Uterus (tissue), 4 donors: ENCODE measurements around the gene CHST10. TPM values are rescaled to one million over a fixed set of nuclear protein-coding genes. Genes with fewer than 3 reads are reported as not detected.

ENCODE experiments used
- DNase-seq, 2 donors: peaks; one replicate each; pipeline ENCODE4 v3.0.0-alpha.2; 2019 to 2020
- H3K27ac ChIP-seq, 2 donors: fragments of 200-600 bp; sonication (generic); 1 replicate in 1 of 2; 2 replicates in 1 of 2; pipeline ENCODE4 v1.5.1; 2016 to 2018
- H3K27me3 ChIP-seq, 2 donors: fragments of 200-600 bp; sonication (generic); one replicate each; pipeline ENCODE4 v1.5.1; 2018 to 2019; ENCODE audit warnings: control low read depth in 1 of 2
- H3K36me3 ChIP-seq, 2 donors: fragments of 200-600 bp; sonication (generic); one replicate each; pipeline ENCODE4 v1.5.1; 2019; ENCODE audit warnings: control low read depth in 1 of 2
- H3K4me1 ChIP-seq, 2 donors: fragments of 200-600 bp; sonication (generic); one replicate each; pipeline ENCODE4 v1.5.1; 2018 to 2019; ENCODE audit warnings: control low read depth in 1 of 2
- H3K4me3 ChIP-seq, 2 donors: fragments of 200-600 bp; sonication (generic); 1 replicate in 1 of 2; 2 replicates in 1 of 2; pipeline ENCODE4 v1.5.1; 2018 to 2019; ENCODE audit warnings: mild to moderate bottlenecking in 1 of 2
- H3K9me3 ChIP-seq, 2 donors: fragments of 200-600 bp; sonication (generic); one replicate each; pipeline ENCODE4 v1.5.1; 2019; ENCODE audit warnings: control low read depth in 1 of 2
- CTCF ChIP-seq, 4 experiments: fragments of 200-600 bp in 2 of 4; fragments of 450-650 bp in 2 of 4; sonication (generic) in 2 of 4; IDR thresholded peaks; one replicate each; pipeline ENCODE4 v1.5.1; 2016 to 2019; ENCODE audit warnings: antibody characterized with exemption in 4 of 4, mild to moderate bottlenecking in 2 of 4, moderate library complexity in 1 of 4
- POLR2A ChIP-seq, 2 donors: fragments of 450-650 bp; IDR thresholded peaks; one replicate each; pipeline ENCODE4 v1.6.1; 2016; ENCODE audit warnings: antibody characterized with exemption in 2 of 2, mild to moderate bottlenecking in 1 of 2, moderate library complexity in 1 of 2
- intact Hi-C: fragments of 100-400 bp; cut with DNase I; formaldehyde crosslinking; loops from one replicate; pipeline ENCODE4 v1.15.1; 2023; ENCODE audit warnings: low total_unique reads
- total RNA-seq, 4 donors: library from RNA; depleted of rRNA in 3 of 4; stranded (reverse); fragments of >200 nt in 3 of 4; gene quantifications; one replicate each; pipeline versions ENCODE4 v1.1.0 to v1.2.4, GENCODE V29; 2014 to 2023
- donor health status: DM: yes; HTN: yes; CAD: no.

CHST10 gene
- total RNA-seq, 4 donors from 2014 or later = 0.88 to 38.4 (median 18.9) TPM

GRCh38 chr2:100451092-100451491 lies 33.6 kb upstream of the CHST10 start:
- TF ChIP-seq POLR2A (IDR thresholded peaks at IDR 0.05) = no peak
- TF ChIP-seq CTCF (IDR thresholded peaks at IDR 0.05) = no peak
- intact Hi-C loops = no loop called here
- Histone ChIP-seq H3K4me1 (no peaks in the 10 kb centered on the region), H3K27ac (no peak overlapping the region), H3K4me3 (no peak overlapping the region), H3K9me3 (no peaks in the 10 kb centered on the region), H3K36me3 (no peaks in the 10 kb centered on the region), H3K27me3 (no peaks in the 10 kb centered on the region)
- DNase-seq = no peak

GRCh38 chr2:100446696-100447095 lies 29.2 kb upstream of the CHST10 start:
- intact Hi-C loops = no loop called here
- Histone ChIP-seq H3K36me3 (no peaks in the 10 kb centered on the region), H3K4me3 (no peak overlapping the region), H3K4me1 (no peaks in the 10 kb centered on the region), H3K9me3 (no peaks in the 10 kb centered on the region), H3K27ac (no peak overlapping the region), H3K27me3 (no peaks in the 10 kb centered on the region)
- no peak for TF ChIP-seq CTCF (IDR thresholded peaks at IDR 0.05)
- no peak for TF ChIP-seq POLR2A (IDR thresholded peaks at IDR 0.05)
- no peak for DNase-seq

DNA sequence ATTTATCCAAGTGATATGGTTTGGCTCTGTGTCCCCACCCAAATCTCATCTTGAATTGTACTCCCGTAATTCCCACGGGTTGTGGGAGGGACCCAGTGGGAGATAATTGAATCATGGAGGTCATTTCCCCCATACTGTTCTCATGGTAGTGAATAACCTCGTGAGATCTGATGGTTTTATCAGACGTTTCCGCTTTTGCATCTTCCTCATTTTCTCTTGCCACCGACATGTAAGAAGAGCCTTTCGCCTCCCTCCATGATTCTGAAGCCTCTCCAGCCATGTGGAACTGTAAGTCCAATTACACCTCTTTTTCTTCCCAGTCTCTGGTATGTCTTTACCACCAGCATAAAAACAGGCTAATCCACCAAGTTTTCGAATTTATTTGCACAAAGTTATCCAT lies 20.3 kb upstream of the CHST10 start:
- DNase-seq = no peak
- TF ChIP-seq CTCF (IDR thresholded peaks at IDR 0.05) (no peak), POLR2A (IDR thresholded peaks at IDR 0.05) (no peak)
- no peak overlapping the region for H3K4me3 ChIP-seq
- no peak overlapping the region for H3K27ac ChIP-seq
- intact Hi-C loops = no loop called here
- H3K9me3 ChIP-seq = no peaks in the 10 kb centered on the region
- H3K36me3 ChIP-seq = no peaks in the 10 kb centered on the region
- no peaks in the 10 kb centered on the region for H3K4me1 ChIP-seq
- H3K27me3 ChIP-seq = no peaks in the 10 kb centered on the region

GRCh38 chr2:100429726-100430125 lies 12.3 kb upstream of the CHST10 start:
- no peaks in the 10 kb centered on the region for H3K9me3 ChIP-seq
- no peak for DNase-seq
- H3K36me3 ChIP-seq = no peaks in the 10 kb centered on the region
- intact Hi-C loops = no loop called here
- no peaks in the 10 kb centered on the region for H3K4me1 ChIP-seq
- H3K27ac ChIP-seq = no peak overlapping the region
- TF ChIP-seq CTCF (IDR thresholded peaks at IDR 0.05) (no peak), POLR2A (IDR thresholded peaks at IDR 0.05) (no peak)
- H3K27me3 ChIP-seq = no peaks in the 10 kb centered on the region
- no peak overlapping the region for H3K4me3 ChIP-seq

DNA sequence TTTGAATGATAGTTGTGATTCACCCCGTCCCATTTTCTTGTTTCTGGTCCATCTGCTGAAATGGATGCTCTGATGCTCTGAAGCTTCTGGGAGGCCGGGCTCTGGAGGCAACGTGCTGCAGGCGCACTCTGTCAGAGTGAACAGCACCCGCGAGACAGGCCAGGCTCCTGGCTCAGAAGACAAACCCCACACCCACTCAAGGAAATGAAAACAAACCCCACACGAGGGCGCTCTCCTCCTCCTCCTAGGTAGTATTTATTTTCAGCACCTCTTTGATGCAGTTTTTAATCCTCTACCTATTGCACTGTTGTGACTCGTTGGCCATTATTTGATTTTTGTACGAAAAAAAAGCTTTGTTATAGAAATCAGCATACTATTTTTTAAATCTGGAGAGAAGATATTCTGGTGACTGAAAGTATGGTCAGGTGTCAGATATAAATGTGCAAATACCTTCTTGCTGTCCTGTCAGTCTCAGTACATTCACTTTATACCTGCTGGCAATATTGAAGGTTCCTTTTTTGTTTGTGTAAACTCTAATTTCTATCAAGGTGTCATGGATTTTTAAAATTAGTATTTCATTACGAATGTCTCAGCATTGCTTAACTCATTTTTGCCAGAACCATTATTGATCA lies 10.3 kb upstream of the CHST10 start:
- Histone ChIP-seq H3K4me3 (no peak overlapping the region), H3K36me3 (no peaks in the 10 kb centered on the region), H3K4me1 (no peaks in the 10 kb centered on the region), H3K27ac (no peak overlapping the region), H3K9me3 (no peaks in the 10 kb centered on the region), H3K27me3 (no peaks in the 10 kb centered on the region)
- intact Hi-C loops = no loop called here
- peak; percentile 37 to 49 for DNase-seq
- no peak for TF ChIP-seq POLR2A (IDR thresholded peaks at IDR 0.05)
- peak in 2 of 4 experiments; percentile 5 to 15 for TF ChIP-seq CTCF (IDR thresholded peaks at IDR 0.05)
